Astrocyte of the hippocampus (primary cell): Measurements from ENCODE around the gene MOV10L1.
A peak's percentile ranks its signal among the peaks of the same experiment; 100 is the strongest.
"Not testable (repeated sequence)": the region's sequence is repeated elsewhere in the genome, so short reads cannot be mapped to it uniquely, and the experiment has no call there.

ENCODE experiments used
- DNase-seq: peaks from one replicate; pipeline ENCODE4 v3.0.0; 2011; ENCODE audit warnings: low read depth, low spot score

Gene MOV10L1

DNA sequence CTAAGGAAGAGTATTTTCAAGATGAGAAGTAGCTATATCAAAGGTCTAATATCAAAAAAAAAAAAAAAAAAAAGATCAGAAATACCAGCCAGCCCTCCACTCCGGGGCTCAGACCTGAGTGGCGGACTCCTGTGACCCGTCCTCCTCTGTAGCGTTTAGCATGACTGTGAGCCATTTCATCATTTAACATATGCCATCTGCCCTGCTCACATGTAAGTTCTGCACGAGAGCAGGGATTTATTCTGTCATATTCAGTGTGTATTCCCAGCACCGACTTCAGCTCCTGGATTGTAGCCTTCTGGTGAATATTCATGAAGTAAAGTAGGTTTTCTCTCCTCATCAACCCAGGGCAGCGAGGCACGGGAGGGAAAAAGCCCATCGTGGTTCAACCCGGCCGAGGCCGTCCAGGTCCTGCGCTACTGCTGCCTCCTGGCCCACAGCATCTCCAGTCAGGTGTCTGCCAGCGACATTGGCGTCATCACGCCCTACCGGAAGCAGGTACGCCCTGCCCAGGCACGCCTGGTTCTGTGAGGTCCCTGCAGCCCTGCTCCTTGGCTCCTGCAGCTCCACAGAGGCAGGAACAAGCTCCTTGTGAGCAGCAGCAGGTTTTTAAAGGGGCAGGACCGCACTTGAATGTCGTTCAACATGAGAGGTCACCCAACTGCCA is 68.0 kb downstream of the MOV10L1 start:
- DNase-seq: no peak

GRCh38 chr22:50160947-50161346 is 71.1 kb downstream of the MOV10L1 start:
- no peak for DNase-seq

DNA sequence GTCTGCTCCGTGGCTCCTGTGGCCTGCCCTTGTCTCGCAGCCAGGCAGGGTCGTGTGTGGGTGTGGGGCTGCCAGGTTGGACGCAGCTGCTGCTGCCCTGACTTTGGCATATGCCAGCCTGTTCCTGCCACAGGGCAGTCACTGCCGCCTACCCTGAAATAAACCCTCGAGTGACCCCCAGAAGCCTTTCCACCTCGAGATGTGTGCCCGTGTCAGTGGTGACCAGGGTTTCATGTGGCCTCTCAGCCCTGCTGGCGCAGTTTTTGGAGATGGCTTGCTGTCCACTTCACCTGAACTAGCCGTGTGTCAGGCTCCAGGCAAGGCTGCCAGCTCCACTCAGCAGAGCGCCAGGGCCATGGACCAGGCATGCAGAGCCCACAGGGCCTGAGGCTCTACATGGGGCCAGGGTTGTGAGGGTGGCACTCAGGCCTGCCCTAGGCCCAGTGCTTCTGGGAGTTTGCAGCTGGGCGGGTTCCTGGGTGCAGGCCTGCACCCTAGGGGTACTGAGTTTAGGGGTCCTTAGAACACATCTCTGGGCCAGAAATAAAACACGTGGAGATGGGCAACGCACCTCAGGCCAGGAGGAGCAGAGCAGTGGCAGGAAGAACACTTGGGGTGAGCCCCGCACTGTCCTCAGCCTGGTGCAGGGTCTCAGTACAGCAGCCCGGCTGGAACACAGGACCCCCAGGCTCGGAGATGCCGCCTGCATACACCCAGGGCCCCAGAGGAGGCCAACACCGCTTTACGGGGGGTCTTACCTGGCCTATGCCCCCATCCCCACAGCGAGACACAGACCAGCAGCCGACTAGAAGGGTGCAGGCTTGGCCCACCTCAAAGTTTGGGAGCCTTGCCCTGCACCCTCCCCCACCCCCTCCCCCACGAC is 71.9 kb downstream of the MOV10L1 start:
- DNase-seq: no peak

GRCh38 chr22:50162391-50162956 is 72.7 kb downstream of the MOV10L1 start:
- no peak for DNase-seq

DNA sequence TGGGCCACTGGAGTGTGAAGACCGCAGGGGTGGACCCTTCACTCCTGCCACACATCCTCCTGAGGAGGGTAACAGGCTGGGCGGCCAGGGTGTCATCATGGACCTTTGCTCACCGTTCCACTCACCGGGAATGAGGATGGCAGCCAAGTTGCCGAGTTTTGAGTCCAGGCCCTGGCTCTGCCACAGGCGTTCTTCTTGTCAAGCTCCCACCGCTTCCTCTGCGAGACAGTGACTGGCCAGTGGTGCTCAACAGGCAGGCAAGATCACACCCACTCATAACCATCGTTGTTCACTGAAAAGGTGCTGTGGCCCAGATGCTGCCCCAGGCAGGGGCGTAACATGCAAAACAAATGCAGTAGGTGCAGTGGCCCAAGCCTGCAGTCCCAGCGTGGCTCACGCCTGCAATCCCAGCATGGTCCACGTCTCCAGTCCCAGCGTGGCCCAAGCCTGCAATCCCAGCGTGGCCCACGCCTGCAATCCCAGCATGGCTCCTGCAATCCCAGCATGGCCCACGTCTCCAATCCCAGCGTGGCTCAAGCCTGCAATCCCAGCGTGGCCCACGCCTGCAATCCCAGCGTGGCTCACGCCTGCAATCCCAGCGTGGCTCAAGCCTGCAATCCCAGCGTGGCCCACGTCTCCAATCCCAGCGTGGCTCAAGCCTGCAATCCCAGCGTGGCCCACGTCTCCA is 75.8 kb downstream of the MOV10L1 start:
- DNase-seq: no peak

DNA sequence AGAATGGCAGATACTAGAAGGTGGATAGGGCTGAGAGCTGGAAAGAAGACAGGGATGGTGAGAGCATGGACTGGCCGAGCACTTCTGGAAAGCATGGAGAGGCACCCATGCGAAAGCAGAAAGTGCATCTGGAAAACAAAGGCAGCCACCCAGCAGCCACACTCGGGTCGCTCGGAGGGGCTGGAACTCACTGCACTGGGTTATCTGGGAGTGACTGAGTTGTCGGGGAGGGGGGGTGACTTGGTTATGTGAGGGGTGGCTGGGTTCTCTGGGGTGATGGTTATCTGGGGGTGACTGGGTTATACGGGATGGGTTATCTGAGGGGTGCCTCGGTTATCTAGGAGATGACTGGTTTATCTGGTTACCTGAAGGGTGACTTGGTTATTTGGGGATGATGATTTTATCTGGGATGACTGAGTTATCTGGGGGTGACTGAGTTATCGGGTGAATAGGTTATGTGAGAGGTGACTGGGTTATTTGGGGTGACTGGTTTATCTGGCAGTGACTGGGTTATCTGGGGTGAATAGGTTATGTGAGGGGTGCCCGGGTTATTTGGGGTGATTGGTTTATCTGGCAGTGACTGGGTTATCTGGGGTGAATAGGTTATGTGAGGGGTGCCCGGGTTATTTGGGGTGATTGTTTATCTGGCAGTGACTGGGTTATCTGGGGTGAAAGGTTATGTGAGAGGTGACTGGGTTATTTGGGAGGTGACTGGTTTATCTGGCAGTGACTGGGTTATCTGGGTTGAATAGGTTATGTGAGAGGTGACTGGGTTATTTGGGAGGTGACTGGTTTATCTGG is 78.1 kb downstream of the MOV10L1 start:
- DNase-seq: no peak

DNA sequence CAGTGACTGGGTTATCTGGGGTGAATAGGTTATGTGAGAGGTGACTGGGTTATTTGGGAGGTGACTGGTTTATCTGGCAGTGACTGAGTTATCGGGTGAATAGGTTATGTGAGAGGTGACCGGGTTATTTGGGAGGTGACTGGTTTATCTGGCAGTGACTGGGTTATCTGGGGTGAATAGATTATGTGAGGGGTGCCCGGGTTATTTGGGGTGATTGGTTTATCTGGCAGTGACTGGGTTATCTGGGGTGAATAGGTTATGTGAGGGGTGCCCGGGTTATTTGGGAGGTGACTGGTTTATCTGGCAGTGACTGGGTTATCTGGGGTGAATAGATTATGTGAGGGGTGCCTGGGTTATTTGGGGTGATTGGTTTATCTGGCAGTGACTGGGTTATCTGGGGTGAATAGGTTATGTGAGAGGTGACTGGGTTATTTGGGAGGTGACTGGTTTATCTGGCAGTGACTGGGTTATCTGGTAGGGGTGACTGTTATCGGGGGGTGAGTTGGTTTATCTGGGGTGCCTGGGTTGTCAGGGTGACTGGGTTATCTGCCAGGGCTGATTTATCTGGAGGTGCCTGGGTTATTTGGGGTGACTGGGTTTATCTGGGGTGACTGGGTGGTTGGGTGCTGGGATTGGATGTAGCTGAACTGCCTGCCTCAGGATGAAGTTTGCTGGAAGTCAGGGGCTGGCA is 78.8 kb downstream of the MOV10L1 start:
- DNase-seq: not testable (repeated sequence)

GRCh38 chr22:50169181-50169759 is 79.5 kb downstream of the MOV10L1 start:
- DNase-seq: no peak

DNA sequence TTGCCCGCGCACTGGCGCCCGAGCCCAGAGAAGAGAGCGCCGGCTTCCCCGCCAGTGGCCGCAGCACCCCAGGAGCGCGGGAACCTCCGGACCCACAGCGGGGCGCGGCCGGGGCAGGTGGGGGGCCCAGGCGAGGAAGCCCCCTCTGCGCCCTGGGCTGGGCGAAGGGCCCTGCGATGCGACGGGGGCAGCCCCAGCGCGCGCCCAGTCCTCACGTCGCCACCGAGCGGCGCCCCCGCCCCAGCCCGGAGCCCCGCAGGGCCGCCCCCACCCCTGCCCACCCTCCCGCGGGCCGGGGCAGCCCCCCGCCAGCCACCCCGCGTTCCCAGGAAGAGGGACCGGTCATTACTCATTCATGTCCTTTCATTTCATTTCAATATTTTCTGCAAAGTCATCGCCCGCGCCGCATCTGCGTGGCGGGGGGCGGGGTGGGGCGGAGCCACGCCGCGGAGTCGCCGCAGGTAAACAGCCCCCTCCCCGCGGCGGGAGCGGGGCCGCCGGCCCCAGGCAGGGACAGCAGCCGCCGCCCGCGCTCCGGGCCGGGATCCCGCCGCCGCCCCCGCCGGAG is 80.1 kb downstream of the MOV10L1 start:
- no peak for DNase-seq

DNA sequence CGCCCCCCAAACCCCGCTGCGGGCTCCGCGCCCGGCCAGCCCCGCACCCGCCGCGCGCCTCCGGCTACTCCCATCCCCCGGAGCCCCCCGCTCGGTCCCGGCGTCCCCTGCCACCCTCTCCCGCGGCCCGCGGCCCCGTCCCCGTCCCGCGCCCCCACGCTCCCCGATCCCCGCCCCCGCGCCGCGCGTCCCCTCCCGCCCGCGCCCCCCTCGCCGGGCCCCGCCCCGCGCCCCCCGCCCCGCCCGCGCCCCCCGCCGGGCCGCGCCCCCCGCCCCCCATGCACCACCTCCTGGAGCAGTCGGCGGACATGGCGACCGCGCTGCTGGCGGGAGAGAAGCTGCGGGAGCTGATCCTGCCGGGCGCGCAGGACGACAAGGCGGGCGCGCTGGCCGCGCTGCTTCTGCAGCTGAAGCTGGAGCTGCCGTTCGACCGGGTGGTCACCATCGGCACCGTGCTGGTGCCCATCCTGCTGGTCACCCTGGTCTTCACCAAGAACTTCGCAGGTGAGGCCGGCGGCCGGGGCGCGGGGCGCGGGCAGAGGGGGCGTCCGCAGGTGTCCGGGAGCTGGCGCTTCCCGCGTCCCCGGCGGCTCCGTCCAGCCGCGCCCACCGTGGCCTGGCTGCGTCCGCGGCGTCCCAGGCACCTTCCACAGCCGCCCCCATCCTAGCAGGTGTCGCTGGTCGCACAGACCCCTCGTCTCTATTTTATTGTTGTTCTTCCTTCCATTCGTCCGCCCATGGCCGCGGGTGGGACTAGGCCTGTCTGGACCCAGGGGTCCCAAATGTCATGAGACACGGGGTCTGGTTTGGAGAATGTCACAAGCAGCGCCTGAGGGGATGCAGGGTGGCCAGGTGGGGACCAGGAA is 80.9 kb downstream of the MOV10L1 start, which contains the start of gene PANX2:
PANX2 (plus strand) TSS at position 279 of the 866 bp plus-strand sequence; CDS start at position 279, 0 bp downstream.
- peak; percentile 46 for DNase-seq

DNA sequence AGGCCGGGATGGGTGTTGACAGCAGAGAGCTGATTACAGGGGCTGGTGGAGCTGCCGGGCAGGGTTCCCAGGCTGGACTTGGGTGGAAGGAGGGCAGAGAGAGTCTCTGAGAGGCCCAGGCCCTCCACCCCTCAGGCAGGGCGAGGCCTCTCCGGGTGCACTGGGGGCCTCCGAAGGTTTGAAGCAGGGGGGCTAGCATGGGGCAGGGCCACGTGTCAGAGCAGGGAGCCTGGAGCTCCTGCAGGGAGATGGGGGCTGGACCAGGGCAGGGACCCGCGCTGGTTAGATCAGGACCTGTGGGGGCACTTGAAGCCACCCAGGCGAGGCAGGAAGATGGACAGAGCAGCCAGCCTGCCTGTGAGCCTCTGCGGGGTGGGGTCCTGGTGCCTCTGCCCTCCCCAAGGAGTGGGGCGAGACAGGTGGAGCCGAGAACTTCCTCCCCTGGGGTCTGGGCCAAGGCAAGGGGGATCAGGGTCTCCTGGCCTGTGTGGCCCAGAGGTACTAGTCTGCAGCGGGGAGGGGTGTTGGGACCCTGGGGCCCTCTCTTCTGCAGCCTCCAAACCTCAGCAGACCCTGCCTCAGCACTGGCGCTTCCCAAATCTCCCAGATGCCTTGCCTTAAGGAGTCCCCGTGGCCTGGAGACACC is 81.6 kb downstream of the MOV10L1 start:
- no peak for DNase-seq

GRCh38 chr22:50171965-50172421 is 82.2 kb downstream of the MOV10L1 start:
- DNase-seq: no peak

DNA sequence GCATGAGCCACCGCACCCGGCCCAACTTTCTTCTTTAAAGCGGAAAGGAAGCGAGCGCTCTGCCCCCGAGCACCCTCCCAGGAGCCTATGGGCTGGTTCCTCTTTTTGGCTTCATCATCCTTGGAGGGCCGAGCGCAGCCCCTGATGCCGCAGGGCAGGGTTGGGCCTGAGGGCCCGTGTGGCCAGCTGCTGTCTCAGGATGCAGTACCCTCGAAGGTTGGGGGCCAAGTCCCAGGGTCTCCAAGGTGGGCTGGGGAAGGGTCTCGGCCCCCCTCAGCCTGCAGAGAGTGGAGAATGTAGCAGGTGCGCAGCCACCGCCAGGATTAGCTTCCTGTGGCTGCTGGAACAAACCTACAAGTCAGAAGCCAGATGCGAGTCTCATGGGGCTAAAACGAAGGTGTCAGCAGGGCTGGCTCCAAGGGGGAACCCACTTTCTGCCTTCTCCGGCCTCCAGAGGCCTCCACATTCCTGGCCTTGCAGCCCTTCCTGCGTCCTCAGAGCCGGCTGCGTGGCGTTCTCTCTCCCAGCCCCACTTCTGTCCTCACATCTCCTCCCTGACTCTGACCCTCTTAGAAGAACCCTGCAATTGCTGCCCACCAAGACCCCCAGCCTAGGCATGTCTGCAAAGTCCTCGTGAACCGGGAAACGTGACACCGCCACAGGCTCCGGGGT is 83.6 kb downstream of the MOV10L1 start:
- no peak for DNase-seq

DNA sequence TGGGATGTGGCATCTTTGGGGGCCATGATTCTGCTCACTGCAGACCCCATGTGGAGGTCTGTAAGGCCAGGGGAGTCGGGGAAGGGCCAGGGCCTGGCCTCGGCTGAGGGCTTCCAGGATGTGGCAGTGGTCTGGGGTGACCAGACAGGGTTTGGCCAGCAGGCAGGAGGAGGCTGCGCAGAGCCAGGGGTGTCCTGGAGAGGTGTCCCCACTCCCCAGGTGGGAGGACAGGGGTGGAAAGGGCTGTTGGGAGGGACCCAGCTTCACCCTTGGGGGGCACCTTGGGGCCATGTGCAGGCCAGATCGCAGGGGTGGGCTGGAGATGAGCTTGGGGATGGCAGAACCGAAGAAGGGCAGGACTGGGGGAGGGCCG is 84.2 kb downstream of the MOV10L1 start:
- DNase-seq: no peak

- no peak for DNase-seq
Observed at GRCh38 chr22:50174382-50175190, 84.8 kb downstream of the MOV10L1 start.

- no peak for DNase-seq
Observed at GRCh38 chr22:50175191-50175461, 85.3 kb downstream of the MOV10L1 start.
